Measurements from ENCODE around the gene ABCC8.

Gene ABCC8

DNA sequence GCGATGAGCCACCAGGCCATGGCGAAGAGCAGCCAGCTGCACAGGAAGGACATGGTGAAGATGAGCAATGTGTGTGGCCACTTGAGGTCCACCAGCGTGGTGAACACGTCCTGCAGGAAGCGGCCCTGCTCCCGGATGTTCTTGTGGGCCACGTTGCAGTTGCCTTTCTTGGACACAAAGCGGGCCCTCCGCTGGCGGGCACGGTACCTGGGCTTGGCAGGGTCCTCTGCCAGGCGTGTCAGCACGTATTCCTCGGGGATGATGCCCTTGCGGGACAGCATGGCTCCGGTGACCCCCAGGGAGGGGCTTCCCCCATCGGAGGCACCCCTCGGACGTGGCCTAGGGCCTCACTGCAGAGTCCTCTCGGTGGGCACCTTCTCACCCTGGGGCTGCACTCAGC is 88.8 kb downstream of the ABCC8 start:
- Histone ChIP-seq H3K4me3 (no peak overlapping the region), H3K27me3 (ENCODE audit: low read depth) (no peaks in the 10 kb centered on the region), H3K4me1 (peaks cover 6% of the 10 kb centered on the region), H3K9me3 (no peaks in the 10 kb centered on the region), H3K36me3 (replicated peaks) (peaks cover 6% of the 10 kb centered on the region)
- in situ Hi-C loops (cut with MboI; ENCODE audit: low sequenced_read_pairs): loop anchor here (10.0 kb wide), 1 partner anchor 137 kb away; no protein-coding TSS in a partner anchor
- no peak for DNase-seq (ENCODE audit: low spot score in 2 of 2)

DNA sequence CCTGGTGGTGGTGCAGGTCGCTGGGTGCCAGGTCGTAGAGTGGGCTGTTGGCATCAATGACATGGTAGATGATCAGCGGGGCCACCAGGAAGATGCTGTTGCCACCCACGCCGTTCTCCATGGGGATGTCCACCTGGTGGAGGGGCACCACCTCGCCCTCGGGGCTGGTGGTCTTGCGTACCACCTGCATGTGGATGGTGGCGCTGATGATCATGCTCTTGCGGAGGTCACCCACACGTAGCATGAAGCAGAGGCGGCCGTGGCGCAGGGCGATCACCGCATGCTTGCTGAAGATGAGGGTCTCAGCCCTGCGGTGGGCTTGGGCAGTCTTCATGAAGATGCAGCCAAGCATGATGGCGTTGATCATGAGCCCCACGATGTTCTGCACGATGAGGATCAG is 89.4 kb downstream of the ABCC8 start:
- Histone ChIP-seq H3K36me3 (replicated peaks) (peaks cover 6% of the 10 kb centered on the region), H3K9me3 (no peaks in the 10 kb centered on the region), H3K4me3 (no peak overlapping the region), H3K27me3 (ENCODE audit: low read depth) (no peaks in the 10 kb centered on the region), H3K4me1 (peaks cover 3% of the 10 kb centered on the region)
- no peak for DNase-seq (ENCODE audit: low spot score in 2 of 2)
- in situ Hi-C loops (cut with MboI; ENCODE audit: low sequenced_read_pairs): loop anchor here (10.0 kb wide), 1 partner anchor 138 kb away; no protein-coding TSS in a partner anchor

DNA sequence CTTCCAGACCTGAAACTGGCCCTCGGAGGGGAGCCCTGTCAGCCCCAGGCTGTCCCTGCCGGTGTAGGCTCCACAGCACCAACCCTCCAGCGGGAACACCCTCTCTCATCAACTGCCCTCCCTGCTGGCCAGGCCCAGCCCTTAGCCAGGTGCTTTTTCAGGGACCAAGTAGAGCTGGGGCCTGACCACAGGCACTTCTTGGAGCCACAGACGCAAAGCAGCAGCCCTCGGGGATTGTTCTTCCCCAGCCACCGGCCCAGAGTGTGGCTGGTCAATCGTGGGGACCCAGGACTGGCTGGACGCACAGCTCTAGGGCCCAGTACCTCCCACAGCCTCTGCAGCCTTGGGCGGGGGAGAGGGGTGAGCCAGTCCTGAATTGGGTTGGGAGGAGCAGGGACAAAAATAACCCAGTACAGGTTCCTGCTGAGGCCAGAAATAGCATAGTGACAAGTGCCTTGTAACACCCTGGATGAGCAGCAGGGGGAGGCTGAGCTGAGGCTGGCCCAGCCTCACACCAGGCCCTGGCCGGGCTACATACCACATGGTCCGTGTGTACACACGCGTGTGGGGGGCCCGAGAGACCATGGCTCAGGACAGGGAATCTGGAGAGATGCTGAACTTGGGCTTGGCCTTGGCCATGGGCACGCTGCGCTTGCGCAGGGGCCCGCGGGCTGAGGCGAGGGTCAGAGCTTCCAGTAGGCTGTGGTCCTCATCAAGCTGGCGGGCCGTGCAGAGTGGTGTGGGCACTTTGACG is 90.1 kb downstream of the ABCC8 start:
- DNase-seq (ENCODE audit: low spot score in 2 of 2): peak; percentile 30 to 76
- in situ Hi-C loops (cut with MboI; ENCODE audit: low sequenced_read_pairs): loop anchor here (10.0 kb wide), 1 partner anchor 138 kb away; no protein-coding TSS in a partner anchor
- peaks cover 6% of the 10 kb centered on the region for H3K36me3 ChIP-seq (replicated peaks)

DNA sequence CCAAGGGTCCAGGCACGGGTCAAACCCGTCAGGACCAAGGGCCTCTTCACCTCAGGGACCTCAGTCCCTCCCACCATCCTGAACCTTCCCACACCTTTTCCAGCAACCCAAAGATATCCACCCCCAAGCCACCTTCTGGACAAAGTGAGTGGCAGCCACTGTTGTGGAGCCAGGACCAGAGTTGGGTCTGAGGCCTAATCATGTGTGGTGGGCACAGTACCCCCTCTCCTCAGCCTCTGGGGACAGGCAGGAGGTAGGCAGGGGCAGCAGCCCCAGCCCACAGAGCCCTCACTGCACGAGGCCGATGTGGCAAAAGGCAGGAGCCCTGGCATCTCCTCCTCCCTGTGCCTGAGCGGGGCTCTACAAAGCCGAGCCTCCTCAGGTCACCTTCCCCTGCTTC is 90.7 kb downstream of the ABCC8 start:
- peaks cover 6% of the 10 kb centered on the region for H3K36me3 ChIP-seq (replicated peaks)
- in situ Hi-C loops (cut with MboI; ENCODE audit: low sequenced_read_pairs): loop anchor here (10.0 kb wide), 1 partner anchor 139 kb away; no protein-coding TSS in a partner anchor
- no peak for DNase-seq (ENCODE audit: low spot score in 2 of 2)
- H3K27me3 ChIP-seq (ENCODE audit: low read depth): no peaks in the 10 kb centered on the region
- H3K4me1 ChIP-seq: no peaks in the 10 kb centered on the region; the same call in 1 of the 2 replicates
- no peak overlapping the region for H3K4me3 ChIP-seq
- no peaks in the 10 kb centered on the region for H3K9me3 ChIP-seq

More for the DNA sequence above, 90.1 kb downstream of the ABCC8 start:
- no peak overlapping the region for H3K4me3 ChIP-seq
- no peaks in the 10 kb centered on the region; the same call in 1 of the 2 replicates for H3K4me1 ChIP-seq
- H3K9me3 ChIP-seq: no peaks in the 10 kb centered on the region
- H3K27me3 ChIP-seq (ENCODE audit: low read depth): no peaks in the 10 kb centered on the region

DNA sequence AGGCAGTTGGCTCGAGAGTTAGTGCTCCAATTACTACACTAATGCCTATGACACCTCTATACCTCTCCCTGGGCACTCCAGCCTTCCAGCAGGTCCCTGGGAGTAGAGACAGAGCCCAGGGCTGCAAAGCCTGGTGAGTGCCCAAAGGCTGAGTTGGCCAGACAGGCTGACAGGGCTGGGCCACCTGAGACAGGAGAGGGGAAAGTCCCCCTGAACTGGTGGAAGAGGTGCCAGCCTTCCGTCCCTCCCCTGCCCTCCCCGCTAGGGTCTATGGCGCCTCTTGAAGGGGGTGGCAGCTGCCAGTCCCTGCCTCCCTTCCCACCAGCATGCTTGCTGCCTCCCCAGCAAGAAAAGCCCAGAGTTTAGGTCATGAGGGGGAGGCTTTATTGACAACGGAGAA is 91.2 kb downstream of the ABCC8 start:
- no peaks in the 10 kb centered on the region for H3K27me3 ChIP-seq (ENCODE audit: low read depth)
- in situ Hi-C loops (cut with MboI; ENCODE audit: low sequenced_read_pairs): loop anchor here (10.0 kb wide), 1 partner anchor 139 kb away; no protein-coding TSS in a partner anchor
- peaks cover 6% of the 10 kb centered on the region for H3K36me3 ChIP-seq (replicated peaks)
- no peaks in the 10 kb centered on the region for H3K9me3 ChIP-seq
- no peak for DNase-seq (ENCODE audit: low spot score in 2 of 2)
- no peak overlapping the region for H3K4me3 ChIP-seq
- no peaks in the 10 kb centered on the region; the same call in 1 of the 2 replicates for H3K4me1 ChIP-seq

DNA sequence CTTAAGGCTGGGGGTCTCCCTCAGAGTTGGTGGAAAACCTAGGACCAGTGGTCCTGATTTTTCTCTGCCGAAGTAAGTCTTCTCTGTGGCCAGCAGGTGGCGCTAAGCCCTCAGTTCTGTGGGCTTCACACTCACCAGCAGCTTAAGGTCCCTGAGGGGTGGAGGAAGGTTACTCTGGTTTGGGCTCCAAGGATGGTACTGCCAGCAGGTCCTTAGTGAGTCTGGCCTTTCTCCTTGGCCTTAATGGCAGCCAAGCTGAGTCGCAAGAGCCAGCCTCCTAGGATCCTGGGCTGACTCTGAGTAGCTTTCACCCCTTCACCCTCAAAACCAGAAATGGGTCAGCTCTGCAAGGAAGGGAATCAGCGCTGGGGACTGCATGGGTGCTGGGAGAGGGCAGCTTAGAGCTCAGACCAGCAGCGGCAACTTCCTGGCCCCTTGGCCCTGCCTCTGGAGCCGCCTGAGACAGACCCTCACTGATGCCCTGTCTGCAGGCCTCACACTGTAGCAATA is 92.6 kb downstream of the ABCC8 start:
- in situ Hi-C loops (cut with MboI; ENCODE audit: low sequenced_read_pairs): loop anchor here (10.0 kb wide), 1 partner anchor 141 kb away; no protein-coding TSS in a partner anchor

DNA sequence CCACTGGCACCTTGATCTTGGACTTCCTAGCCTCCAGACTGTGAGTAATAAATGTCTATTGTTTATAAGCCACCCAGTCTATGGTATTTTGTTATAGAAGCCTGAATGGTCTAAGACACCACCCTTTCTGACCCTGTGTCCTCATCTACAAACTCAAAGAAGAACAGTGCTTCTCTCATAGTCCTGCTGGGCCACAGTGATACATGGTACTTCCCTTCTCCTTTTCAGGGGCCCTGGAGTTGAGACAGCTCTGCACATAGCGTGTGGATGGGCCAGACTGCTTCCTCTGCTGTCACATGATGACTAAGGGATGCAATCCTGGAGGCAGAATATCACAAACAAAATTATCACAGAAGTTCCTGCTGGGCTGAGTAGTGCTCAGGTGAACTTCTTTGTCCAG is 93.2 kb downstream of the ABCC8 start:
- peaks cover 6% of the 10 kb centered on the region for H3K36me3 ChIP-seq (replicated peaks)
- no peaks in the 10 kb centered on the region for H3K9me3 ChIP-seq
- no peaks in the 10 kb centered on the region for H3K27me3 ChIP-seq (ENCODE audit: low read depth)
- H3K4me1 ChIP-seq: no peaks in the 10 kb centered on the region
- H3K4me3 ChIP-seq: no peak overlapping the region
- in situ Hi-C loops (cut with MboI; ENCODE audit: low sequenced_read_pairs): loop anchor here (10.0 kb wide), 1 partner anchor 141 kb away; no protein-coding TSS in a partner anchor
- DNase-seq (ENCODE audit: low spot score in 2 of 2): no peak

More for the DNA sequence above, 92.6 kb downstream of the ABCC8 start:
- Histone ChIP-seq H3K4me1 (no peaks in the 10 kb centered on the region), H3K36me3 (replicated peaks) (peaks cover 6% of the 10 kb centered on the region), H3K4me3 (no peak overlapping the region), H3K27me3 (ENCODE audit: low read depth) (no peaks in the 10 kb centered on the region), H3K9me3 (no peaks in the 10 kb centered on the region)
- peak; percentile 73 to 87 for DNase-seq (ENCODE audit: low spot score in 2 of 2)

DNA sequence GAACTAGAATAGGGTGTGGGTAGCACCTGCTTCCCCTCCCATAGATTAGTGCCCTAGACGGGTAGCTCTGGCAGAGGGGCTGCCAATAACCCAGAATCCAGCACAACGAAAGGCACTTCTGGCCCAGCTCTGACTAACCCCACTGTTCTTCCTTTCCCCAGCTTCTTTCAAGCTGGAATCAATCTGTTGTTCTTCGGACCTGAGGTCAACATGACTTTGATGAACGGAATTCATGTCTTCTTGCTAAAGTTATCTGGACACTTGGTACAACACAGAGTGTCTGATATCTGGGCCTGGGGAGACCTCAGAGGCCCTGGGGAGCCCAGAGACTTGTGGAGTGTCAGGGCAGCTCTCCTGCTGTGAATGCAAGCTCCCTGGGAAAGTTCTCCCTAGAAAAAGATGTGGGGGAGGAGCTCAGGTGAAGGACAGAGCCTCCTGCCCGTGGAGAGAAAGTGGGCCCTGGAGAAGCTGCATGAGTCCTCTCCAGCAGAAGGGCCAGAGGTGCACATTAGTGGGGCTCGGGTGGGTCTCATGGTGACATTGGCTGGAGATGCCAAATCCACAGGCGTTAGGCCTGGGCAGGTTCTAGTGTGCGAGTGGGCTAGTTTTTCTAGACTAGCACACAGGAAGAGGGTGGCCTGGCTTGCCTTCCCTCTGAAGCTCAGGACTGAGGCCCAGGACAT is 94.5 kb downstream of the ABCC8 start:
- H3K4me1 ChIP-seq: no peaks in the 10 kb centered on the region
- peaks cover 4% of the 10 kb centered on the region for H3K36me3 ChIP-seq (replicated peaks)
- in situ Hi-C loops (cut with MboI; ENCODE audit: low sequenced_read_pairs): loop anchor here (10.0 kb wide), 1 partner anchor 143 kb away; no protein-coding TSS in a partner anchor
- no peaks in the 10 kb centered on the region for H3K27me3 ChIP-seq (ENCODE audit: low read depth)
- no peak for DNase-seq (ENCODE audit: low spot score in 2 of 2)
- no peak overlapping the region for H3K4me3 ChIP-seq
- H3K9me3 ChIP-seq: no peaks in the 10 kb centered on the region

DNA sequence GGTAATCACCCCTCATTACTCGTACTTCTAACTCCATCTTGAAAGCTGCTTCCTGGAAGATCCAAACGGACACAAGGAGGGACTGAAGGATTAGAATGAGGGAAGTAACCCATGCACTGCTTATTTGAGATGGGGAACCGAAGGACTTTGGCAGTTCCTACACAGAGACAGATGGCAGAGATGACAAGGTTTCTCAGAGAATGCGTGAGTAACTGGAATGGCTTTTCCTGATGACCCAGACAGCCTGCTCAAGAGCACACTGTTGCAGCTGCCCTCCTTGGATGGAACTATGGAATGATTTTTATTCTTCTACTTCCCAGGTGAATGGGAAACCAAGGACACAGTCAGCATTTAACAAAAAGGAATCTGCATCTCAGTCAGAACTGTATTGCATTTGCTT is 95.5 kb downstream of the ABCC8 start:
- in situ Hi-C loops (cut with MboI; ENCODE audit: low sequenced_read_pairs): loop anchor here (10.0 kb wide), 1 partner anchor 144 kb away; no protein-coding TSS in a partner anchor
- Histone ChIP-seq H3K36me3 (replicated peaks) (peaks cover 3% of the 10 kb centered on the region; the same call in 1 of the 2 replicates), H3K4me1 (no peaks in the 10 kb centered on the region), H3K9me3 (no peaks in the 10 kb centered on the region), H3K4me3 (no peak overlapping the region), H3K27me3 (ENCODE audit: low read depth) (no peaks in the 10 kb centered on the region)
- DNase-seq (ENCODE audit: low spot score in 2 of 2): no peak

DNA sequence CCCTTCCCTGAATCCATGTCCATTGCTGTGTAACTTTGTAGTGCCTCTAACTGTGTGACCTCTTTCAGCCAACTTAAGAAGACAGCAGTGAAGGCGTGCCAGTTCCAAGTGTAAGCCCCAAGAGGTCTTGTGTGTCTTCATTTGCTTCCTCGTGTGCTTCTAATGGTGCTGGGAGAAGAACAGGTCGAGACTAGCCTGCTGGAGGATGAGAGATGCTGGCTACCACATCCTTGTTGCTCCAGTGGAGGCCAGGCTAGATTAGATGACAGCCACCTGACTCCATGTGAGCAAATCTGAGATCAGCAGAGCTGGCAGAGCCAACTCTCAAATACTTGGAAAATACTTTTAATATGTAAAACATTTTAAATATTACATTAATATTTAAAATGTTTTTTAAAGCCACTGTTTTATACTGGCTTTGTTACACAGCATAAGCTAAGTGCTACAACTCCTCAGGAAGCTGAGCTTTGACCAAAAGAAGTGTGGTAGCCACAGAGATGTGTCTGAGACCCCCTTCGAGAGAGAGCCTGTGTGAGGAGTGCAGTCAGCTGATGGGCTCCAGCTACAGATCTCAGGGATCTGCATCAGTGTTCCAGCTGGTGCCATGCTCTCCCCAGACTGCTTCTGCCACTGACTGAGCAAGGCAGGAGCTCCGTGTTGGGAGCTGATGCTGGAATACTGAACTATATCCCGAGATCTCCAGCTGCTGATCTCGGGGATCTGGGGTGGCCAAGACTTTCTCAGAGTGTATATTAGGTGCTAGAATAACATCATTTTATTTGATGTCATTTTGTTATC is 97.1 kb downstream of the ABCC8 start:
- no peak for DNase-seq (ENCODE audit: low spot score in 2 of 2)
- Histone ChIP-seq H3K4me1 (no peaks in the 10 kb centered on the region), H3K27me3 (ENCODE audit: low read depth) (no peaks in the 10 kb centered on the region), H3K4me3 (no peak overlapping the region), H3K9me3 (no peaks in the 10 kb centered on the region), H3K36me3 (replicated peaks) (peaks cover 3% of the 10 kb centered on the region; the same call in 1 of the 2 replicates)
- in situ Hi-C loops (cut with MboI; ENCODE audit: low sequenced_read_pairs): loop anchor here (10.0 kb wide), 1 partner anchor 145 kb away; no protein-coding TSS in a partner anchor

DNA sequence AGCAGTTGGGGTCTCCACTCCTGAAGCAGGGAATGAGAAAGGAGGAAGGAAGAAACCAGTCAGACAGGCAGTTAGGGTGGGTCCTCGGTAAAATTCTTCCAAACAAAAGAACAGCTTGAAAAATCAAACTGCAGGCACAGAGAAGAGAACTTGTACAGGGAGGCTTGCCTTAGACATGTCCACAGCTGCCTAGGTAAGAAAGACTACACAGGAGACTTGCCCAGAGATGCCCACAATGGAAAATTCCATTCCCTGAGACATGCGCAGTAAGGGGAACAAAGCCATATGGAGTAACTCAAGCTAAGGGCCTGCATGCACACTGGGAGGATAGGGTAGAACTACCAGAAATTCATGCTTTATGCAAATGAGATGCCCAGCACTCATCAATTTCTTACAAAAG is 98.0 kb downstream of the ABCC8 start:
- peaks cover 7% of the 10 kb centered on the region for H3K36me3 ChIP-seq (replicated peaks)
- no peak for DNase-seq (ENCODE audit: low spot score in 2 of 2)
- no peaks in the 10 kb centered on the region for H3K4me1 ChIP-seq
- H3K9me3 ChIP-seq: no peaks in the 10 kb centered on the region
- in situ Hi-C loops (cut with MboI; ENCODE audit: low sequenced_read_pairs): no loop called here
- no peak overlapping the region for H3K4me3 ChIP-seq
- no peaks in the 10 kb centered on the region for H3K27me3 ChIP-seq (ENCODE audit: low read depth)

DNA sequence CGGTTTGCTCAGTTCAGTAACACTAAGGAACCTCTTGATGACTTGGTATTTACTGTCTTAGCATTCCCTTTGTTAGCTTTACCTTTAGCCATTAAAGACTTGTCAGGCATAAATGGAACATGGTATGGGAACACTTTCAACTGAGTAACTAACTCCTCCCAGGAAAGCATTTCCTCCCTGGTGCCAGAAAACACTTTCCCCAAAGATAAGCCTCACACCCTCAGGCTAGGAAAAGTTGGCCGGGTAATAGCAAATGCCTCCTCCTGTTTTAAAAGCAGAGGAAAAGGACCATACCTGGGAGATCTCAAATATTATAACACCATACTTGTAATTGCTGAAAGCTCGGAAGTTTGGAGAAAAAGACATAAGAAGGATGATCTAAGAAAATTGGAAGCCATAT is 100.2 kb downstream of the ABCC8 start:
- peaks cover 26% of the 10 kb centered on the region for H3K36me3 ChIP-seq (replicated peaks)
- in situ Hi-C loops (cut with MboI; ENCODE audit: low sequenced_read_pairs): no loop called here
- peaks cover 11% of the 10 kb centered on the region for H3K9me3 ChIP-seq
- DNase-seq (ENCODE audit: low spot score in 2 of 2): no peak
- no peak overlapping the region for H3K4me3 ChIP-seq
- H3K4me1 ChIP-seq: no peaks in the 10 kb centered on the region
- no peaks in the 10 kb centered on the region for H3K27me3 ChIP-seq (ENCODE audit: low read depth)

DNA sequence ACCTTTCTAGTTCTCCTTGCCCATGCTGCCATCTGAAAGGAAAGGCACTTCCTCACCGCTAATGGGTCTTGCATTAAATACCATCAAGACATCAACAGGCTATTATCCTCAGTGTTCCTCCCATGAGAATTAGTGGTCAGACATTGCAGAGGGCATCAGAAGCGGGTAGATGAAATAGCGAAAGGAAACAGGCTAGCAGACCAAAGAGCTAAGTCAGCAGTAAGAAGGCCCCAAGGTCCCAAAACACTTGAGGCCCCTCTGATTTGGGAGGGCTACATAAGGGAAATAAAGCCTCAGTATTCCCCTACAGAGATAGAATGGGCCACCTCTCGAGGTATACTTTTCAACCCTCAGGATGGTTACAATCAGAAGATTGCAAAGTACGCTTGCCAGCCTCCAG is 101.1 kb downstream of the ABCC8 start:
- in situ Hi-C loops (cut with MboI; ENCODE audit: low sequenced_read_pairs): no loop called here
- Histone ChIP-seq H3K27me3 (ENCODE audit: low read depth) (no peaks in the 10 kb centered on the region), H3K4me3 (no peak overlapping the region), H3K9me3 (peaks cover 17% of the 10 kb centered on the region), H3K4me1 (no peaks in the 10 kb centered on the region), H3K36me3 (replicated peaks) (peaks cover 31% of the 10 kb centered on the region)
- no peak for DNase-seq (ENCODE audit: low spot score in 2 of 2)
